ENCODE measurements around the gene HECW1.

The HECW1 gene

DNA sequence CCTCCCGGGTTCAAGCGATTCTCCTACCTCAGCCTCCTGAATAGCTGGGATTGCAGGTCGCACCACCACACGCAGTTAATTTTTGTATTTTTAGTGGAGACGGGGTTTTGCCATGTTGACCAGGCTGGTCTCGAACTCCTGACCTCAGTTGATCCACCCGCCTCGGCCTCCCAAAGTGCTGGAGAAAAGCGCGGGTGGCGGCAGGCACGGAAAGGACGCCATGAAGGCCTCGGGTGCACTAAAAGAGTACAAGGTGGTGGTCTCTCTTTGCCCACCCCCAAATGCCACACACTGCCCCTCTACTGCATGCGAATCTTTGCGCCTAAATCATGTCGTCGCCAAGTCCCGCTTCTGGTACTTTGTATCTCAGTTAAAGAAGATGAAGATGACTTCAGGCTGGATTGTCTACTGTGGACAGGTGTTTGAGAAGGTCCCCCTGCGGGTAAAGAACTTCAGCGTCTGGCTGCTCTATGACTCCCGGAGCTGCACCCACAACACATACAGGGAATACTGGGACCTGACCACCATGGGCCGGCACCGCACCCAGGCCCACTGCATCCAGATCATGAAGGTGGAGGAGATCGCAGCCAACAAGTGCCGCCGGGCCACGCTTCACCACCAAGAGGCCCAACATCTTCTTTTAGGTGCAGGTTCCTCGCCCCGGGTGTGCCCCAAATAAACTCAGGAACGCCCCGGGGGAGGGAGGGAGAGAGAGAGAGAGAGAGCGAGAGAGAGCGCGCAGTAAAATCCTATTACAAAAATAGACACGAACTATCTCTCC is 161.7 kb downstream of the HECW1 start:
- Histone ChIP-seq H3K9me3 (ENCODE audit: insufficient read depth, low read depth, low read length) (no peaks in the 10 kb centered on the region), H4K20me1 (ENCODE audit: insufficient read depth, low read length, poor library complexity, severe bottlenecking) (no peaks in the 10 kb centered on the region), H3F3A (ENCODE audit: low read depth) (no peaks in the 10 kb centered on the region), H3K4me1 (ENCODE audit: insufficient read depth, low read length, poor library complexity, severe bottlenecking) (no peaks in the 10 kb centered on the region), H2AFZ (ENCODE audit: low read length) (no peak overlapping the region), H3K9me2 (replicated peaks; ENCODE audit: low read depth, low read length) (no peaks in the 10 kb centered on the region), H3K36me3 (ENCODE audit: insufficient read depth, low read length) (no peaks in the 10 kb centered on the region), H3K79me2 (ENCODE audit: insufficient read depth, low read length) (no peaks in the 10 kb centered on the region), H3K9ac (ENCODE audit: low read depth, low read length, poor library complexity, severe bottlenecking) (no peak overlapping the region), H3K27me3 (ENCODE audit: insufficient read depth, low read length, poor library complexity, severe bottlenecking) (no peaks in the 10 kb centered on the region), H3K4me2 (ENCODE audit: low read depth, low read length, poor library complexity, severe bottlenecking) (no peak overlapping the region), H3K4me3 (ENCODE audit: low read length, poor library complexity, severe bottlenecking) (no peak overlapping the region)
- TF ChIP-seq, protein P1, sequence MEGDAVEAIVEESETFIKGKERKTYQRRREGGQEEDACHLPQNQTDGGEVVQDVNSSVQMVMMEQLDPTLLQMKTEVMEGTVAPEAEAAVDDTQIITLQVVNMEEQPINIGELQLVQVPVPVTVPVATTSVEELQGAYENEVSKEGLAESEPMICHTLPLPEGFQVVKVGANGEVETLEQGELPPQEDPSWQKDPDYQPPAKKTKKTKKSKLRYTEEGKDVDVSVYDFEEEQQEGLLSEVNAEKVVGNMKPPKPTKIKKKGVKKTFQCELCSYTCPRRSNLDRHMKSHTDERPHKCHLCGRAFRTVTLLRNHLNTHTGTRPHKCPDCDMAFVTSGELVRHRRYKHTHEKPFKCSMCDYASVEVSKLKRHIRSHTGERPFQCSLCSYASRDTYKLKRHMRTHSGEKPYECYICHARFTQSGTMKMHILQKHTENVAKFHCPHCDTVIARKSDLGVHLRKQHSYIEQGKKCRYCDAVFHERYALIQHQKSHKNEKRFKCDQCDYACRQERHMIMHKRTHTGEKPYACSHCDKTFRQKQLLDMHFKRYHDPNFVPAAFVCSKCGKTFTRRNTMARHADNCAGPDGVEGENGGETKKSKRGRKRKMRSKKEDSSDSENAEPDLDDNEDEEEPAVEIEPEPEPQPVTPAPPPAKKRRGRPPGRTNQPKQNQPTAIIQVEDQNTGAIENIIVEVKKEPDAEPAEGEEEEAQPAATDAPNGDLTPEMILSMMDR (conservative IDR thresholded peaks at IDR 0.05; ENCODE audit: low read length) = no peak
- TF ChIP-seq EZH2phosphoT487 (IDR thresholded peaks at IDR 0.05; ENCODE audit: borderline replicate concordance) = no peak

DNA sequence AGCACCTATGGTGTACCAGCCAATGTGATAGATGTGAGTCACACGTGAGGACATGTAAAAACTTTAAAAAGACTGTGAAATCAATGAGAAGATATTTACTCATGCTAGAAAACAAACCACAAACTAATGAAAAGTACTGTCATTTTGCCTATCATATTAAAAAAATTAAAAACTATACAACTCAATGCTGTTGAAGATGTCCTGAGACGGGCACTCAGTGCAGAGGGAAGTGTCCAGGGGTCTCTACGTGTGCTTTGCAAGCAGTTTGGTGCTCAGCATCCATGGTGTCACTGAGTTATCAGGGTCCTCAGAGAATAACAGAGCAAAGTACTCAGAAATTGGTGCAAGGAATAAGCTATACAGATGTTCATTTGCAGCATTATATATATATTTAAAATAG is 162.3 kb downstream of the HECW1 start:
- Histone ChIP-seq H3K27me3 (ENCODE audit: insufficient read depth, low read length, poor library complexity, severe bottlenecking) (no peaks in the 10 kb centered on the region), H3K9me2 (replicated peaks; ENCODE audit: low read depth, low read length) (no peaks in the 10 kb centered on the region), H4K20me1 (ENCODE audit: insufficient read depth, low read length, poor library complexity, severe bottlenecking) (no peaks in the 10 kb centered on the region), H3K4me1 (ENCODE audit: insufficient read depth, low read length, poor library complexity, severe bottlenecking) (no peaks in the 10 kb centered on the region), H3K9ac (ENCODE audit: low read depth, low read length, poor library complexity, severe bottlenecking) (no peak overlapping the region), H3K36me3 (ENCODE audit: insufficient read depth, low read length) (no peaks in the 10 kb centered on the region), H3F3A (ENCODE audit: low read depth) (no peaks in the 10 kb centered on the region), H3K9me3 (ENCODE audit: insufficient read depth, low read depth, low read length) (no peaks in the 10 kb centered on the region), H2AFZ (ENCODE audit: low read length) (no peak overlapping the region), H3K79me2 (ENCODE audit: insufficient read depth, low read length) (no peaks in the 10 kb centered on the region), H3K4me2 (ENCODE audit: low read depth, low read length, poor library complexity, severe bottlenecking) (no peak overlapping the region), H3K4me3 (ENCODE audit: low read length, poor library complexity, severe bottlenecking) (no peak overlapping the region)
- TF ChIP-seq, protein P1 (conservative IDR thresholded peaks at IDR 0.05; ENCODE audit: low read length) = no peak
- TF ChIP-seq EZH2phosphoT487 (IDR thresholded peaks at IDR 0.05; ENCODE audit: borderline replicate concordance) = no peak

DNA sequence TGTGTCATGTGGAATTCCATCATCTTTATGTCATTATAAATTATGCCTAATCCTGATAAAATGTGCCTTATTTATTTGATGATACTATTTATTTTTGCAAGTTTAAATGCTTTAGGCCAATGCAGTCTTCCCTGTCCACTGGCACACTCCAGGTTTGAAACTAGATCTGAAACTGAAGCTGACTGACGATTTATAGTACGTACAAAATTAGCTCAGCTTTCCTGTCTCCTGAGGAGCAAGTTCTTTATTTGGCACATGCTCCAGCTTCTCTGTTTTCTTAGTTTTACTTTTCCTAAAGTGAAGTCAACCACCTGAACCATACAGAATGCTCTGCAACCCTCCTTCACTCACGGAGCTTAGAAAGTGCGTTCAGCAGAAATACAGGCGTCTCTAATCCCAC is 164.1 kb downstream of the HECW1 start:
- Histone ChIP-seq H3K4me2 (ENCODE audit: low read depth, low read length, poor library complexity, severe bottlenecking) (no peak overlapping the region), H3K79me2 (ENCODE audit: insufficient read depth, low read length) (no peaks in the 10 kb centered on the region), H3K27me3 (ENCODE audit: insufficient read depth, low read length, poor library complexity, severe bottlenecking) (no peaks in the 10 kb centered on the region), H3K9me2 (replicated peaks; ENCODE audit: low read depth, low read length) (no peaks in the 10 kb centered on the region), H3K4me3 (ENCODE audit: low read length, poor library complexity, severe bottlenecking) (no peak overlapping the region), H3K9ac (ENCODE audit: low read depth, low read length, poor library complexity, severe bottlenecking) (no peak overlapping the region), H2AFZ (ENCODE audit: low read length) (no peak overlapping the region), H4K20me1 (ENCODE audit: insufficient read depth, low read length, poor library complexity, severe bottlenecking) (no peaks in the 10 kb centered on the region), H3K9me3 (ENCODE audit: insufficient read depth, low read depth, low read length) (no peaks in the 10 kb centered on the region), H3F3A (ENCODE audit: low read depth) (no peaks in the 10 kb centered on the region), H3K36me3 (ENCODE audit: insufficient read depth, low read length) (no peaks in the 10 kb centered on the region), H3K4me1 (ENCODE audit: insufficient read depth, low read length, poor library complexity, severe bottlenecking) (no peaks in the 10 kb centered on the region)
- TF ChIP-seq, protein P1 (conservative IDR thresholded peaks at IDR 0.05; ENCODE audit: low read length) = no peak
- TF ChIP-seq EZH2phosphoT487 (IDR thresholded peaks at IDR 0.05; ENCODE audit: borderline replicate concordance) = no peak
